Measurements from ENCODE around the gene CXCL12.

Gene CXCL12

GRCh38 chr10:44330431-44330830 lies 54.5 kb downstream of the CXCL12 start:
- Histone ChIP-seq H3K36me3 (ENCODE audit: control insufficient read depth, insufficient read depth, low read length) (no peaks in the 10 kb centered on the region), H3K9ac (ENCODE audit: low read length) (no peak overlapping the region), H3K4me3 (ENCODE audit: low read depth, low read length) (no peak overlapping the region), H3K9me3 (ENCODE audit: control insufficient read depth, insufficient read depth, low read depth, low read length) (no peaks in the 10 kb centered on the region), H3K27ac (ENCODE audit: low read depth, low read length) (no peak overlapping the region), H3K27me3 (ENCODE audit: control insufficient read depth, insufficient read depth, low read length) (no peaks in the 10 kb centered on the region), H3K4me1 (ENCODE audit: control insufficient read depth, insufficient read depth, low read length) (no peaks in the 10 kb centered on the region)

- H3K36me3 ChIP-seq (ENCODE audit: control insufficient read depth, insufficient read depth, low read length): no peaks in the 10 kb centered on the region
- H3K27me3 ChIP-seq (ENCODE audit: control insufficient read depth, insufficient read depth, low read length): no peaks in the 10 kb centered on the region
- no peak overlapping the region for H3K4me3 ChIP-seq (ENCODE audit: low read depth, low read length)
- H3K9me3 ChIP-seq (ENCODE audit: control insufficient read depth, insufficient read depth, low read depth, low read length): no peaks in the 10 kb centered on the region
- H3K27ac ChIP-seq (ENCODE audit: low read depth, low read length): no peak overlapping the region
- no peaks in the 10 kb centered on the region for H3K4me1 ChIP-seq (ENCODE audit: control insufficient read depth, insufficient read depth, low read length)
- no peak overlapping the region for H3K9ac ChIP-seq (ENCODE audit: low read length)
Observed at GRCh38 chr10:44327461-44327860, 57.4 kb downstream of the CXCL12 start.

All from HUES6 (cell line).